HUES6 (cell line): ENCODE data around the gene CYP4F2.
"Not testable (repeated sequence)": the region's sequence is repeated elsewhere in the genome, so short reads cannot be mapped to it uniquely, and the experiment has no call there.

Experiments
- H3K27ac ChIP-seq: 2 replicates; pipeline ENCODE4 v1.7.0; 2013; ENCODE audit warnings: low read depth, mild to moderate bottlenecking, low read length, inconsistent platforms
- H3K27me3 ChIP-seq: 2 replicates; pipeline ENCODE4 v1.6.1; 2013; ENCODE audit warnings: low read length; ENCODE audit not compliant: control insufficient read depth, insufficient read depth
- H3K36me3 ChIP-seq: 2 replicates; pipeline ENCODE4 v1.6.1; 2013; ENCODE audit warnings: low read length; ENCODE audit not compliant: control insufficient read depth, insufficient read depth
- H3K4me1 ChIP-seq: 2 replicates; pipeline ENCODE4 v1.6.1; 2013; ENCODE audit warnings: low read length; ENCODE audit not compliant: control insufficient read depth, insufficient read depth
- H3K4me3 ChIP-seq: 2 replicates; pipeline ENCODE4 v1.5.1; 2013; ENCODE audit warnings: low read depth, low read length
- H3K9ac ChIP-seq: one replicate; pipeline ENCODE4 v1.6.1; 2013; ENCODE audit warnings: mild to moderate bottlenecking, low read length
- H3K9me3 ChIP-seq: 2 replicates; pipeline ENCODE4 v1.6.1; 2013; ENCODE audit warnings: low read depth, low read length; ENCODE audit not compliant: control insufficient read depth, insufficient read depth

Gene CYP4F2

DNA sequence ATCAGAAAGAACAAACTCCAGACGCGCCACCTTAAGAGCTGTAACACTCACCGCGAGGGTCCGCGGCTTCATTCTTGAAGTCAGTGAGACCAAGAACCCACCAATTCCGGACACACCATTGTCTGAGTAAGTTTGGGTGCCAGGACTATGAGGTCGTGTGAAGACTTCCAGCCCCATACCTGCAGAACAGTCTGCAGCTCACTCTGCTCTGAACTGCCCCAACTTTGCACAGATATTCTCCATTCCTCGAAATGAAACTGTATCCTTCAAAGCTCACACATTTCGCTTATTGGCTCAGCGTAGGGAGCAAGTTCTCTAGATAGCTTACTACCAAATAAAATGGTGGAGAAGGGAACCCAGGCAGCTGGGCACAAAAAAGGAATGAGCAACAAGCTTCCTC lies 2.6 kb upstream of the CYP4F2 start:
- H3K36me3 ChIP-seq: no peaks in the 10 kb centered on the region
- no peak overlapping the region for H3K4me3 ChIP-seq
- H3K27ac ChIP-seq: no peak overlapping the region
- H3K9ac ChIP-seq: no peak overlapping the region
- H3K27me3 ChIP-seq: peaks cover 12% of the 10 kb centered on the region
- H3K4me1 ChIP-seq: no peaks in the 10 kb centered on the region
- peaks cover 13% of the 10 kb centered on the region for H3K9me3 ChIP-seq

DNA sequence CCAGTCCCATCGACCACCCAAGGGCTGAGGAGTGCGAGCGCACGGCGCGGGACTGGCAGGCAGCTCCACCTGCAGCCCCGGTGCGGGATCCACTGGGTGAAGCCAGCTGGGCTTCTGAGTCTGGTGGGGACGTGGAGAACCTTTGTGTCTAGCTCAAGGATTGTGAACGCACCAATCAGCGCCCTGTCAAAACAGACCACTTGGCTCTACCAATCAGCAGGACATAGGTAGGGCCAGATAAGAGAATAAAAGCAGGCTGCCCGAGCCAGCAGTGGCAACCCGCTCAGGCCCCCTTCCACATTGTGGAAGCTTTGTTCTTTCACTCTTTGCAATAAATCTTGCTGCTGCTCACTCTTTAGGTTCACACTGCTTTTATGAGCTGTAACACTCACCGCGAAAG lies 2.2 kb upstream of the CYP4F2 start:
- H3K4me3 ChIP-seq: peak overlapping the region; percentile 44; the same call in 1 of the 2 replicates
- H3K9ac ChIP-seq, H3K4me1 ChIP-seq, H3K27ac ChIP-seq, H3K36me3 ChIP-seq: not testable (repeated sequence)
- H3K9me3 ChIP-seq: peaks cover 12% of the 10 kb centered on the region
- H3K27me3 ChIP-seq: peaks cover 12% of the 10 kb centered on the region

DNA sequence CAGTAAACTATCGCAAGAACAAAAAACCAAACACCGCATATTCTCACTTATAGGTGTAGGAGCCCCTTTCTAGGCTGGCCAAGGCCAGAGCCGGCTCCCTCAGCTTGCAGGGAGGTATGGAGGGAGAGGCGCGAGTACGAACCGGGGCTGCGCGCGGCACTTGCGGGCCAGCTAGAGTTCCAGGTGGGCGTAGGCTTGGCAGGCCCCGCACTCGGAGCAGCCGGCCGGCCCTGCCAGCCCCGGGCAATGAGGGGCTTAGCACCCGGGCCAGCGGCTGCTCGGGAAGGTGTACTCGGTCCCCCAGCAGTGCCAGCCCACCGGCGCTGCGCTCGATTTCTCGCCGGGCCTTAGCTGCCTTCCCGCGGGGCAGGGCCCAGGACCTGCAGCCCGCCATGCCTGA lies 1.7 kb upstream of the CYP4F2 start:
- H3K9me3 ChIP-seq: peaks cover 11% of the 10 kb centered on the region; the same call in 1 of the 2 replicates
- not testable (repeated sequence) for H3K4me1 ChIP-seq, H3K36me3 ChIP-seq, H3K27ac ChIP-seq, H3K9ac ChIP-seq
- peak overlapping the region; percentile 44 for H3K4me3 ChIP-seq
- peaks cover 12% of the 10 kb centered on the region for H3K27me3 ChIP-seq

DNA sequence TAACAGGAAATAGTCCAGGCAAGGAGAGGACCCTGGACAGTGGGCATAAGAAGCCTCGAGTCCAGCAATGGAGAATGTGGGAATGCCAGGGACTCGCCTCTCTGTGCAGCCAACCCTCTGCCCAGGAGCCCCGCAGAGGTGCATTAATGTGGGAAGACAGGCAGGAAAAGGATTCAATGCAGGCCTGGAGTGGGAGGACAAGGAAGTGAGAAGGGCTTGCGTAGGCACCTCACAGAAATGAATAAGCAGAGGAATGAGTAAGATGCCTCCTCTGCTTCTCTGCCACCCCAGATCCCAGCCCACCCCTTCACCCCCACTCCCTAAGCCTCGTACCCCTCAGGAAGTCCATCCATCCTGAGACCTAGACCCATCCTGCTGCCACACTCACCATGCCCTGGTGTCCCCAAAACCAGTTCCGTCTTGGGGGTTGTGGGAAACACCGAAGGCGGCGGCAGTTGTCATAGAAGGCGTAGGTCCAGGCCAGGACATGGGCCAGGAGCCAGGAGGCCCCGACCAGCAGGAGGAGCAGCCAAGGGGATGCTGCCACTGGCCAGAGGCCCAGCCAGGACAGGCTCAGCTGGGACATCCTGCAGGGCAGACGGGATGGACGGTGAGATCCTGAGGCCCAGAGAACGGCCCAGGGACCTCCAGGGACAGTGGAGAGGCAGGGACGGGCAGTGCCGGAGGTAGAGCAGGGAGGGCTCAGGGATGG lies 692 bp downstream of the CYP4F2 start:
- Histone ChIP-seq H3K4me1 (no peaks in the 10 kb centered on the region), H3K36me3 (no peaks in the 10 kb centered on the region), H3K27me3 (peaks cover 12% of the 10 kb centered on the region), H3K27ac (no peak overlapping the region), H3K9ac (no peak overlapping the region), H3K9me3 (peaks cover 12% of the 10 kb centered on the region; the same call in 1 of the 2 replicates), H3K4me3 (no peak overlapping the region)

- no peak overlapping the region for H3K4me3 ChIP-seq
- H3K4me1 ChIP-seq: no peaks in the 10 kb centered on the region
- H3K36me3 ChIP-seq: no peaks in the 10 kb centered on the region
- peaks cover 7% of the 10 kb centered on the region; the same call in 1 of the 2 replicates for H3K9me3 ChIP-seq
- H3K9ac ChIP-seq: no peak overlapping the region
- H3K27me3 ChIP-seq: peaks cover 6% of the 10 kb centered on the region
- no peak overlapping the region for H3K27ac ChIP-seq
Measured at GRCh38 chr19:15895876-15896430, 1.9 kb downstream of the CYP4F2 start.

GRCh38 chr19:15894359-15894758 lies 3.5 kb downstream of the CYP4F2 start:
- Histone ChIP-seq H3K27ac (no peak overlapping the region), H3K27me3 (peaks cover 9% of the 10 kb centered on the region), H3K4me1 (no peaks in the 10 kb centered on the region), H3K36me3 (no peaks in the 10 kb centered on the region), H3K4me3 (no peak overlapping the region), H3K9me3 (peaks cover 4% of the 10 kb centered on the region; the same call in 1 of the 2 replicates), H3K9ac (no peak overlapping the region)

DNA sequence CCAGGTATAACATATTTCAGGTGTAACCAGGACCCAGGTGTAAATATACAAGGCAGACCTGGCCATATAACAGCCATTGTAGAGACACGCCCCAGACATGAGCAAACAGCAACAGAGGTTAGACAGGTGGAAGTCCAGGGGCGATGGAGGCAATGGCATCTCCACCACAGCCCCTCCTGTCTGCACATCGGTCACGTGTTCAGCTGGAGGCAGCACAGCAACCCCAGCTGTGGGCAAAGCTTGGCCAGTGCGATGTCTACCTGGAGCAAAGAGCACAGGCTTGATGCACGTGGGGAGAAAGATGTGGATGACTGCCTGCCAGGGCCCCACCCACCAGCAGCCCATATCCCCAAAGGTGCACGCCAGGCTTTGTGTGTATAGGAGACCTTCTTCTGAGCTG lies 4.4 kb downstream of the CYP4F2 start:
- Histone ChIP-seq H3K9me3 (peaks cover 4% of the 10 kb centered on the region; the same call in 1 of the 2 replicates), H3K36me3 (no peaks in the 10 kb centered on the region), H3K4me1 (no peaks in the 10 kb centered on the region), H3K9ac (no peak overlapping the region), H3K27me3 (peaks cover 9% of the 10 kb centered on the region), H3K4me3 (no peak overlapping the region), H3K27ac (no peak overlapping the region)

DNA sequence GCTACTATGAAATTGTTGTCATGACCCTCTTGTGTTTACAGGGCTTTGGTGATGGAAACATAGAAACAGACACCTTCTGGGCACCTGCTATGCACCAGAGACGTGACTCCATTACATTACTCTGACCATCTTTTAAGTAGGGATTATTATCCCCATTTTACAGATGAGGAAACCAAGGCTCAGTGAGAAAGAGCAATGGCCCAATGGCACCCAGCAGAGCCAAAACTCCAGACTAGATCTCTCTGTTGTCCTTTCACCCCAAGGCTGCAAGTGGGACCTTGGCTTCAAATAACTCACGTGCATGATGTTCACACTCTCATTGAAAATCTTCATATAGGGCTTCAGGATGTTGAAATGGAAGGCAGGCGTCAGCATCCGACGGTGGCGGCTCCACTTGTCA lies 5.9 kb downstream of the CYP4F2 start:
- Histone ChIP-seq H3K9me3 (peaks cover 4% of the 10 kb centered on the region; the same call in 1 of the 2 replicates), H3K27me3 (peaks cover 9% of the 10 kb centered on the region), H3K9ac (no peak overlapping the region), H3K27ac (no peak overlapping the region), H3K4me3 (no peak overlapping the region), H3K36me3 (no peaks in the 10 kb centered on the region), H3K4me1 (no peaks in the 10 kb centered on the region)

DNA sequence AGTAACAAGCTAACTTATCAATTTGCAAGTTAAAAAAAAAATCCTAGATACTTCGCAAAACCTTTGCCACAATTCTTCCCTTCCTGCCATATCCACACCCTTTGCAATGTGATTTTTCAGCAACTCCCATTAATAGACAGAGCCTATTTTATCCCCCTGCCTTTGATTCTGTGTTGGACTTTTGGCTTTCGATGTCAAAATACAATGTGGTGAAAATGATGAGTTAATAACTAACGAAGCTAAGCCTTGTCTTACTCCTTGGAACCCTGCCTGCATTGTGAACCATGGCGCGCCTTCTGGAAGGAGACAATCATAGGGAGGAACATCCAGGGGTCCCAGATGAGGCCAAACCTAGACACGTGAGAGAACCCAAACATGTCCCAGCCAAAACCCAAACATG lies 6.4 kb downstream of the CYP4F2 start:
- Histone ChIP-seq H3K27ac (no peak overlapping the region), H3K4me1 (no peaks in the 10 kb centered on the region), H3K9me3 (peaks cover 4% of the 10 kb centered on the region; the same call in 1 of the 2 replicates), H3K9ac (no peak overlapping the region), H3K36me3 (no peaks in the 10 kb centered on the region), H3K27me3 (peaks cover 9% of the 10 kb centered on the region), H3K4me3 (no peak overlapping the region)

DNA sequence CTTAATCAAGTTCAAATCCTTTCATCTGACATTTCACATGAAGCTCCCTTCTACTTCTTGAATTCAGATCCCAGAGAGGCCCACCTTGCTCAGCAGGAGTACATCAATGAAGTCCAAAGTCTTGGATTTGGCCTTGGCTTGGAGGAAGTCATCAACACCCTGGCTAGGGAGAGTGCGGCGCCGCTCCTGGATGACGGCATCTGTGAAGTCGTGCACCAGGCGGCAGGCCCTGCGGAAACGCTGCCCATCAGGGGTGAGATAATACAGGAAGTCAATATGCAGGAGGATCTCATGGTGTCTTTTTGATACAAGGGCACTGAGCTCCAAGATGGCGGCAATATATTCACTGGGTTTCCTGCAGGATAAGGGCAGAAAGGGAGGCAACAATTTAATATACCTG lies 8.5 kb downstream of the CYP4F2 start:
- not testable (repeated sequence) for H3K4me3 ChIP-seq, H3K4me1 ChIP-seq, H3K9ac ChIP-seq, H3K36me3 ChIP-seq, H3K9me3 ChIP-seq, H3K27ac ChIP-seq
- H3K27me3 ChIP-seq: peaks cover 16% of the 10 kb centered on the region

- no peak overlapping the region for H3K27ac ChIP-seq
- no peaks in the 10 kb centered on the region for H3K4me1 ChIP-seq
- H3K27me3 ChIP-seq: peaks cover 20% of the 10 kb centered on the region
- H3K36me3 ChIP-seq: no peaks in the 10 kb centered on the region
- peaks cover 1% of the 10 kb centered on the region; the same call in 1 of the 2 replicates for H3K9me3 ChIP-seq
- no peak overlapping the region for H3K9ac ChIP-seq
- H3K4me3 ChIP-seq: no peak overlapping the region
Measured at GRCh38 chr19:15885919-15886318, 12.0 kb downstream of the CYP4F2 start.
